Stimulated activated CD8-positive, alpha-beta memory T cell treated with anti-CD3 and anti-CD28 coated beads, Interleukin-12 subunit alpha, Interleukin-12 subunit beta, amount 100 ng/mL, for 1 hour (primary cell): ENCODE measurements around the gene ST3GAL3.
A peak's percentile ranks its signal among the peaks of the same experiment; 100 is the strongest.
"Not testable (repeated sequence)": the region's sequence is repeated elsewhere in the genome, so short reads cannot be mapped to it uniquely, and the experiment has no call there.

Experiments
- DNase-seq: peaks from one replicate; pipeline ENCODE4 v3.0.0-alpha.2; 2020; ENCODE audit warnings: low read depth

Gene ST3GAL3

DNA sequence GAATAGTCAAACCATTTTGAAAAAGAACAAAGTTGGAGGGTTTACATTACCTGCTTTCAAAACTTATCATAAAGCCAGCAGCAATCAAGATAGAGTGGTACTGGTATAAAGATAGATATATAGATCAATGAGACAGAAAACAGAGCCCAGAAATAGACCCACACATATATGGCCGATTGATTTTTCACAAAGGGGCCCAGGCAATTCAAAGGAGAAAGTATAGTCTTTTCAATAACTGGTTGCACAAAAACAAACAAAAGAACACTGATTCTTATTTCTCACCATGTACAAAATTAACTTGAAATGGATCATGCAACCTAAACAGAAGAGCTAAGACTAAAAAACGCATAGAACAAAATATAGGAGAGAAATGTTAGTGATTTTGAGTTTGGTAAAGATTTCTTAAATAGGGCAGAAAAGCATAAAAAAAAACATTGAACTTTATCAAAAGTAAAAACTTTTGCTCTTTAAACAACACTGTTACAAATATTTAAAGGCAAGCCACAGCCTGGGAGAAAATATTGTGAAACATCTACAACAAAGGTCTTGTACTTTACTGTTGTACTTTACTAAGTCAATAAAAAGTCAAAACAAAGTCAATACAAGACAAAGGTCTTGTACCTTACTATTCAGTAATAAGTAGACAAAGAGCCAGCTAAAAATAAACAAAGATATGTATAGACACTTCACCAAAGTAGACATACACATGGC is 50.2 kb downstream of the ST3GAL3 start:
- DNase-seq = no peak

- DNase-seq = no peak
Observed at GRCh38 chr1:43760745-43761317, 53.5 kb downstream of the ST3GAL3 start.

DNA sequence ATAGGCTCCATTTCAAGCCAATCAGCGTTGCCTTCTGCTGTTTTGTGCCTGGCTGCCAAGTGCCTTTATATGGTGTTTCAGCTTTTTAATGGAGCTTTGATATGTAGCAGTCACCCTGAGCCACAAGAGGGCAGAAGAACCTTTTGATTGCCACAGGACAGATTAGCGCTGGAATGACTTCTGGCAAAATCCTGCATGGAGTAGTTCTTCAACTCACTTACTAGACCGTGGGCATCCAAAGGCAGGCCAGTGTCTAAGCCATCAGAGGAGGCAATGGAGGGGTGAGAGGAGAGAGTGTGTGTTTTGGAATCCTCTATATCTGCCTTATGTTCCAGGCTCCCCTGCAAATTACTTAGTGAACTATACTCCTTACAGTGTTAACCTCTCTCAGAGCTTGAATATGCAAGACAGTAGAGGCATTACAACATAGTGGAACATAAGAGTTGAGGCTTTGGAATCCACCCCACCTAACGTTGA is 56.2 kb downstream of the ST3GAL3 start:
- peak; percentile 4 for DNase-seq

- DNase-seq = no peak
Observed at GRCh38 chr1:43764581-43764980, 57.2 kb downstream of the ST3GAL3 start.

- no peak for DNase-seq
Observed at GRCh38 chr1:43766086-43766784, 58.9 kb downstream of the ST3GAL3 start.

DNA sequence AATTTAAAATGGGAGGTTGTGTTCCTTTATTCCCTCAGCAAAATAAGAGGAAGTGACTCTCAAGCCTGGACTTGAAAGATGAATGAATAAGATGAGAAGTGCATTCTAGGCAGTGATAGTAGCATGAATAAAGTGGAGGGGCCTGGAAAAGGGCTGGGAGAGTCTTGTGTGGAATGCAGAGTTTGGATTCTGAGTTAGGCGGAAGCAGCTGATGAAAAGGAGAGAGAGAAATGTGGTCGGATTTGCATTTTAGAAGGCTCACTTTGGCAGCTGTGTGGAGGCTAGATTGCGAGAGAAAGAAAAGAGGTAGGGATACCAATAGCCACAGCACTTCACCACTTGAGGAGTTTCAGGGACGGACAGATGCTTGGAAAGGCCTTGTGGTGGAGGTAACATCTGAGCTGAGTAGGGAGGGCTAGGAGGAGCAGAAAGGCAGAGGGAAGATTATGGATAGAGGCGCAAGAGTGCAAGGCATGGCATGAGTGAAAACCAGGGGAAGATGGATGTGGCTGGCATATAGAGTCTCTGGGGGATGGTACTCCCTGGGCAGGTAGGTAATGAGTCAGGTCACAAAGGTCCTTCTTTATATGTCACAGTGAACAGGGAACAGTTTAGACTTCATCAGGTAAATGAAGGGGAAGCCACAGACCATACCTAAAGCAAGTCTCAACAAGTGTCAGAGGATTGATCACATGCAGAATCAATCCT is 59.6 kb downstream of the ST3GAL3 start:
- no peak for DNase-seq

DNA sequence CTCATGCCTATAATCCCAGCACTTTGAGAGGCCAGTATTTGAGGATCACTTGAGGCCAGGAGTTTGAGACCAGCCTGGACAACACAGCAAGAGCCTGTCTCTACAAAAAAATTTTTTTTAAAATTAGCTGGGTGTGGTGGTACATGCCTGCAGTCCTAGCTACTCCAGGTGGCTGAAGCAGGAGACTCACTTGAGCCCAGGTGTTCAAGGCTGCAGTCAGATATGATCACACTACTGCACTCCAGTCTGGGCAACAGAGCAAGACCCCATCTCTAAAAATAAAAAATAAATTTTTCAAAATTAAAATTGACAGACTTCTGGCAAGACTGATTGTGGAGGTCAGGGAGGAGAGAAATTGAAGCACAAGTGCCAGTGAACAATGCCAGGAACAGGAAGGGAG is 60.8 kb downstream of the ST3GAL3 start:
- DNase-seq = no peak

DNA sequence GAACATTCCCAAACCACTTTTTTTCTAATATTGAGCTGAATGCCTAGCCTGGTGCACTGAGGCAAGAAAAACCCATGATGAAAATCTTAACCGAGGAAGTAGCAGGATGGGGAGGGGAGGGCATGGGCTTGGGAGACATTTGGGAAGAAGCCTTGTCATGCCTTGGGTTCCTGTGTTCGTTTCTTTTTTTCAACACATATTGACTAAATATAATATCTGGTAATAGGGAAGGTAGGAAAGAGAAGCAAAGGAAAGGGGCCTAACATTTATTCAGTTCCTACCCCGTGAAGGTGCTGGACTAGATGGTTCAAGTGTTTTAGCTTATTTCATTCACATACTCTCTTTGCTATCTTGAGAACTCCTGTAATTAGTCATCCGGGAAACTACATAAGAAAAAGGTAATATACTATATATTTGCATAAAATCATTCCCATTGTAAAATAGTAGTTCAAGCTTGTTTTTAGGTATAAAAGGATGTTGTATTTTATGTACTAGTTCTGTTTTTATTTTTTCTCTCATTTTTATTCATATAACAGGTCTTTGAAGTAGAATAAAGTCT is 62.1 kb downstream of the ST3GAL3 start:
- DNase-seq = no peak

DNA sequence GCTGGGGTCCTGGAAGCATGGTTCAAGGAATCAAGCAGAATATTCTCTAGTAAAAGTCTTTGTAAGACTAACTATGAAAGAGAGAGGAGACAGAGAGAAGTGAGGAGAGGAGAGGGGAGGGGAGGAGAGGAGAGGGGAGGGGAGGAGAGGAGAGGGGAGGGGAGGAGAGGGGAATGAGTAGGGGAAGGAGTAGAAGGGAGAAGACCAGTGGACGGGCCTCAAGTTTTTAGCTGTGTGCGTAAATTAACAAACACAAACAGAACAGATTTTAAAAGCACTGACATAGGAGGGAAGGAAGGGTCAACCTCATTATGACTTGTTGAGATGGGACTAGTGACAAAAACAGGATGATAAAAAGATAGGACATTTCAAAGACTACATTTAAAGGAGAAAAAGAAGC is 62.8 kb downstream of the ST3GAL3 start:
- no peak for DNase-seq

DNA sequence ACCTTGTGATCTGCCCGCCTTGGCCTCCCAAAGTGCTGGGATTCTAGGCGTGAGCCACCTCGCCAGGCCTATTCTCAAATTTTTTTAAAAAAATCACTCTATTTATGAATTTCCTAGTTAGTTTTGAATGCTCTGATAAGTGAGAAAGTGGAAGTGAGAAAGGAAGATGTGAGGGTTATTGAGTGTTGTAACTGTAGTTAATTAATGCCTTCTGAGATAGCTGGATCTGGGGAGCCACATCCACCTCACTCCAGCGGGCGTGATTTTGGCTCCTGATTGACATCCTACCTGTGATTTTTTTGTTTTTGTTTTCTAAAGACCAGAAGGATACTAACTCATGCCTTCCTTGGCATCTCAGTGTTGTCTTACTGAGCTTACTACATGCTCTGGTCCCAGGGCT is 65.6 kb downstream of the ST3GAL3 start:
- no peak for DNase-seq

GRCh38 chr1:43773821-43774220 is 66.5 kb downstream of the ST3GAL3 start:
- DNase-seq = no peak

DNA sequence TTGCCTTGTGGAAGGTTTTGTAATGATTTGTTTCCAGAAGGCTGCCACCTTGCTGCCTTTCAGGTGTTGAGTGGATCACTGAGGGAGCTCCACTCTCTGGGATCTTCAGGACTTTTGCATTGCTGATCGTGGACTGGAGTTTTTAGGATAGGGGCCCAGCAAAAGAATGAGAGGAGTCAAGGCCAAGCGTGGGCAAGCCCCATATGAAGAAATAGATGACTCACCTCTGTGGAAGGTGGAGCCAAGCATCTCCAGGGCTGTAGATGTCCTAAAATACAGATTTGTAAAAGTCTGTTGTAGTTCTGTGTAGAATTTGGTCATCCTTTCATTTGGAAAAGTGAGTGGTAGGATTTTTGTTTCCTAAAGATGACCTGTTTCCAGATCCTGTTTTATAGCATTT is 67.0 kb downstream of the ST3GAL3 start:
- DNase-seq = no peak

DNA sequence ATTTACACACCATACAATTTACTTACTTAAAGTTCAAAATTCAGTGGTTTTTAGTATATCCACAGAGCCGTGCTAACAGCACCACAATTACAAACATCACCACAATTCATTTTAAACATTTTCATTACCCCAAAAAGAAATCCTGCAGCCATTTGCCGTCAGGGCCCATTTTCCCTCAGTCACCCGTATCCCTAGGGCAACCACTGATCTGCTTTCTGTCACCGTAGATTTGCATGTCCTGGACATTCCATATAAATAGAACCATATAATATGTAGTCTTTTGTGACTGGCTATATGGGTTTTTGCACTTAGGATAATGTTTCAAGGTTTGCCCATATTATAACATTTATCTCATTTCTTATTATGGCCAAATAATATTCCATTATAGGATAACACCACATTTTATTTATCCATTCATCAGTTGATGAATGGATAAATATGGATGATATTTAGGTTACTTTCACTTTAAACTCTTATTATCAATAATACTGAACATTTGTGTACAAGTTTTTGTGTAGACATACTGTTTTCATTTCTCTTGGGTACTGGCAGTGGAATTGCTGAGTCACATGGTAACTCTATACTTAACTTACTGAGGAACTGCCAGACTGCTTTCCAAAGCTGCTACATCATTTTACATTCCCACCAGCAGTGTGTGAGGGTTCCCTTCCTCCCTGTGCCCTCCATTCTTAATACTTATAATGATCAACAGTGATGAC is 68.9 kb downstream of the ST3GAL3 start:
- no peak for DNase-seq

DNA sequence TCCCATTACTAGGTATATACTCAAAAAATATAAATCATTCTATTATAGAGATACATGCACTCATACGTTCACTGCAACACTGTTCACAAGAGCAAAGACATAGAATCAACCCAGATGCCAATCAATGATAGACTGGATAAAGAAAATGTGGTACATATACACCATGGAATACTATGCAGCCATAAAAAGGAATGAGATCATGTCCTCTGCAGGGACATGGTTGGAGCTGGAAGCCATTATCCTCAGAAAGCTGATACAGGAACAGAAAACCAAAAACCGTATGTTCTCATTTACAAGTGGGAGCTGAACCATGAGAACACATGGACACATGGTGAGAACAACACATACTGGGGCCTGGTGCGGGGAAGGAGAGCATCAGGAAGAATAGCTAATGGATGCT is 70.6 kb downstream of the ST3GAL3 start:
- not testable (repeated sequence) for DNase-seq

GRCh38 chr1:43779266-43779665 is 71.9 kb downstream of the ST3GAL3 start:
- no peak for DNase-seq

- no peak for DNase-seq
Observed at GRCh38 chr1:43779805-43780403, 72.6 kb downstream of the ST3GAL3 start.

- no peak for DNase-seq
Observed at GRCh38 chr1:43781574-43781973, 74.2 kb downstream of the ST3GAL3 start.

DNA sequence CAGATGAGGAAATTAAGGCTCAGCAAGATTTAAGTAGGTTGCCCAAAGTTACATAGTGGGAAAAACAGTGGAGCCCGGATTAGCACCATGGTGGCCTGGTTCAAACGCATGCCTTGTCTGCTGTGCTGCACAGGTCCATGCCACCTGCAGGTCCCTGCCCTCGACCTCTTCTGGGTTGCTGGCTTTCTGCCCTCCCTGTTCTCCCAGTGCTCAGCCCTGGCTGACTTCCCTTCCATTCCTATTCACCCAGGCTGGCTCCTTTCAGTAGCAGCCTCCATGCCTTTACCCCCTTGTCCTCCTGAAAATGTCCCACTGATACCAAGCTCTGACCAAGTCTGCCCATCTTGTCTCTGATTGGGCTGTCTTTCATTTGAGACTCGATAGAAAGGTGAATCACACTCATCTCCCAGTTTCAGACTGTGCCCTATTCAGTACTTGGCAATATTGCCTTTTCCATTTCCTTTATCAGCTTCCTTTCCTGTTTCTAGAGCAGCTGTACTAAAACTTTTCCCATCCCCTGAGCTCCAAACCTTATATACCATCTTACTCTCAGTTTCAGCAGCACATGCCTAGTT is 75.8 kb downstream of the ST3GAL3 start:
- no peak for DNase-seq

DNA sequence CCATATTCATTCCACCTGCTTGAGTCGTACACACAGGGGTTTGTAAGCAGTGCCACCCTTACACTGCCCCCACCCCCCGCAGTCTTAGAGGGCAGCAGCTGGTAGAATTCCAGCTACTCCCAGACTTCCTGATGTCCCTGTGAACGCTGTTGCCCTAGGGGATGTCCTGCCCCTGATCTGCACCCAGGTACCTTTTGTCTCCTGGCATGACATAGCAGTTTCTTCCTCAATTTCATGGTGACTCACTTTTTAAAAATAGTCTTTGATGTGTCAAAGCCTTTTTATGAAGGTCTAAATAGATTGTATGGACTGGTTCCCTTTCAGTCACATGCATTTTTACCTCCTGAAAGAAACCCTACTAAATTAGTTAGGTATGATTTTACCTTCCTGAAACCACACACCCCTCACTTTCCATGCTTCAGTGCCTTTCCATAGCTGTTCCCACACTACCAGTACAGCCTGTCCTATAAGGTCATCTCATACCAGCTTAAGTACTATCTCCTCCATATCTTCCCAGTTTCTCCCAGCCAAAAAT is 76.4 kb downstream of the ST3GAL3 start:
- no peak for DNase-seq

DNA sequence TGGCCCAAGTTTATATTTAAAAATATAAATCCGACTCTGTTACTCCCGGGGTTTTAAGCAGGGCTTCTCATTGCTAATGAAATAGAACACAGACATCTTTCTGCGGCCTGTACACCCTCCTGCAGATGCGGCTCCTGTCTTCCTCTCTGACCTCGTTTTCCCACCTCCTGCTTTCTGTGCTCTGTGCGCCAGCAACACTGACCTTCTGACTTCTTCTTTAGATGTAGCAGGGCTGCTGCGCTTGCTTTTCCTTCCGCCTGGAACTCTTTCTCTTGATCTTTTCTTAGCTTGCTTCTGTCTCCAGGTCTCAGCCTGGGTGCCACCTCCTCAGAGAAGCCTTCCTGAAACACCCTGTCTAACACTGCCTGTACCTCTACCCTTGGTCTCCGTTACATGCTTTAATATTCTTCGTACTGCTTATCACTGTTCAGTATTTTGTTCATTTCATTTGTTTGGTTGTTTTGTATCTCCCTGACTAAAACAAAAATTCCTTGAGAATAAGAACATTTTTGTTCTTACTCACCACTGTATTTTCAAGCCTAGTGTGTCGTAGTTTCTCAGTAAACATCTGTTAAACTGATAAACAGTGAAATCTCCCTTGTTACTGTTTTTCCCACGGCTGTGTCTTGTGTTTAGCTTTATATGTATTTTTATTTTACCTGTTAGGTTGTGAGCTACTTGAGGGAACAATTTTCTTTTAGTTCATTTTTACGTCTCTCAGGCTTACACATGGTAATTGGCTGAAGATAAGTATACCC is 79.0 kb downstream of the ST3GAL3 start:
- no peak for DNase-seq
